Endothelial cell of umbilical vein (primary cell): ENCODE data around the gene MAN2A1.

Experiments
- EZH2 ChIP-seq: IDR thresholded peaks from 2 replicates; pipeline ENCODE4 v1.6.1; 2012; ENCODE audit warnings: borderline replicate concordance, low read depth, mild to moderate bottlenecking, moderate library complexity, low read length, inconsistent platforms; ENCODE audit not compliant: severe bottlenecking
- FOS ChIP-seq: IDR thresholded peaks from 2 replicates; pipeline ENCODE4 v1.6.1; 2011; ENCODE audit warnings: mild to moderate bottlenecking, low read length, moderate library complexity, borderline replicate concordance; ENCODE audit not compliant: insufficient read depth
- POLR2A ChIP-seq: IDR thresholded peaks from 2 replicates; pipeline ENCODE4 v1.6.1; 2012; ENCODE audit warnings: low read depth, mild to moderate bottlenecking, control low read depth, low read length
- POLR2AphosphoS5 ChIP-seq: IDR thresholded peaks from 2 replicates; pipeline ENCODE4 v1.6.1; 2012; ENCODE audit warnings: low read depth, mild to moderate bottlenecking, control low read depth, low read length, moderate library complexity; ENCODE audit not compliant: insufficient read depth
- TF ChIP-seq, protein P1 (sequence below), 2 donors: IDR thresholded peaks; 1 replicate in 1 of 2; 2 replicates in 1 of 2; pipeline ENCODE4 v1.5.1; 2011; ENCODE audit warnings: low read length in 2 of 2, mild to moderate bottlenecking in 2 of 2, moderate library complexity in 2 of 2, control low read depth in 1 of 2, inconsistent platforms in 1 of 2, low read depth in 1 of 2; ENCODE audit not compliant: insufficient read depth in 1 of 2; ENCODE audit errors: extremely low read depth in 1 of 2

DNA sequence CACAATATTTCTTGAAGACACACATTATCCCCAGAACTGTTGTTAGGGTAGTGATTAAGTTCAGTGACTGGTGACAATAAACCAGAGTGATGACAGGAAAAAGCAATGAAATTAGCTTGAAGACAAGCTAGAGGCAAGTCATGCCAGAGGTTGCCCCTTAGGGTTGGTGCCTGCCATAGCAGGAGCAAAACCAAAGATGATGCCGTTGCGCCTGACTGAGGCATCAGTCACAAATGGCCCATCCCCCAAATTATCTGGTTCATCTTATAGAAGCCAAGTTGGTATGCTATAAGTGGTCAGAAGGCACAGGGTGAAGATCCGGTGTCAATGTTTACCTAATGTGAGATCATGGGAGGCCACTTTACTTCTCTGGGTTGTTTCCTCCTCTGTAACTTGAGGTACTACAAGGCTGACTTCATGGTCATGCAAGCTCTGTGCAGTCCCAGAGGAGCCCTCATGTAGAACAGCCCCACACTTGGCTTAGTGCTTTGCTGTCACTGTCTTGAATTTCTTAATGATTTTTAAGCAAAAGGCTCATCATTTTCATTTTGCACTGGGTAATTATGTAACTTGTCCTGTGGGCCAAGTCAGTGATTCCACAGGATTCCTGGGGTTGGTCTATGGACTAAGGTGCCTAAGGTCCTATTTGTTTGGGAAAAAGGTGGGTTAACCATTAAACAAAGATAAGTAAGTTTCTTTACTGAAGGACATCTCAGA is 211.3 kb downstream of the MAN2A1 start:
- TF ChIP-seq, protein P1, sequence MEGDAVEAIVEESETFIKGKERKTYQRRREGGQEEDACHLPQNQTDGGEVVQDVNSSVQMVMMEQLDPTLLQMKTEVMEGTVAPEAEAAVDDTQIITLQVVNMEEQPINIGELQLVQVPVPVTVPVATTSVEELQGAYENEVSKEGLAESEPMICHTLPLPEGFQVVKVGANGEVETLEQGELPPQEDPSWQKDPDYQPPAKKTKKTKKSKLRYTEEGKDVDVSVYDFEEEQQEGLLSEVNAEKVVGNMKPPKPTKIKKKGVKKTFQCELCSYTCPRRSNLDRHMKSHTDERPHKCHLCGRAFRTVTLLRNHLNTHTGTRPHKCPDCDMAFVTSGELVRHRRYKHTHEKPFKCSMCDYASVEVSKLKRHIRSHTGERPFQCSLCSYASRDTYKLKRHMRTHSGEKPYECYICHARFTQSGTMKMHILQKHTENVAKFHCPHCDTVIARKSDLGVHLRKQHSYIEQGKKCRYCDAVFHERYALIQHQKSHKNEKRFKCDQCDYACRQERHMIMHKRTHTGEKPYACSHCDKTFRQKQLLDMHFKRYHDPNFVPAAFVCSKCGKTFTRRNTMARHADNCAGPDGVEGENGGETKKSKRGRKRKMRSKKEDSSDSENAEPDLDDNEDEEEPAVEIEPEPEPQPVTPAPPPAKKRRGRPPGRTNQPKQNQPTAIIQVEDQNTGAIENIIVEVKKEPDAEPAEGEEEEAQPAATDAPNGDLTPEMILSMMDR (IDR thresholded peaks at IDR 0.05; ENCODE audit: extremely low read depth in 1 of 2, insufficient read depth in 1 of 2, low read depth in 1 of 2, low read length in 2 of 2): no peak
- TF ChIP-seq POLR2A (no peak), EZH2 (no peak), POLR2AphosphoS5 (no peak), FOS (no peak)
